NCI-H2107 treated with DMSO at 0.1 percent for 48 hours (cell line): ENCODE data around the gene LZTS3.
"Not testable (repeated sequence)": the region's sequence is repeated elsewhere in the genome, so short reads cannot be mapped to it uniquely, and the experiment has no call there.

Source experiments
- DNase-seq: peaks from one replicate; lab custom pipeline; 2025; ENCODE audit not compliant: unreplicated experiment; lab: John Stamatoyannopoulos, UW

LZTS3 gene

GRCh38 chr20:3172933-3173609, at the start of gene LZTS3:
TSS of gene LZTS3 (minus strand) at chr20:3173549. CDS start at chr20:3167163, 6,386 bp downstream.
- peak; percentile 7 for DNase-seq

GRCh38 chr20:3221398-3222226, 48.3 kb upstream of the LZTS3 start:
- DNase-seq: no peak

- DNase-seq: no peak
Observed at GRCh38 chr20:3218307-3218988, 45.1 kb upstream of the LZTS3 start.

GRCh38 chr20:3215359-3215917, 42.1 kb upstream of the LZTS3 start:
- not testable (repeated sequence) for DNase-seq

- DNase-seq: no peak
Observed at GRCh38 chr20:3213226-3213625, 39.9 kb upstream of the LZTS3 start.

GRCh38 chr20:3210346-3210745, 37.0 kb upstream of the LZTS3 start:
- DNase-seq: no peak

GRCh38 chr20:3209946-3210317, 36.6 kb upstream of the LZTS3 start:
- DNase-seq: no peak

GRCh38 chr20:3209257-3209945, 36.1 kb upstream of the LZTS3 start, which contains the start of gene ITPA:
TSS of gene ITPA (plus strand) at chr20:3209498. CDS start at chr20:3209552, 54 bp downstream.
- DNase-seq: no peak

- no peak for DNase-seq
Observed at GRCh38 chr20:3208786-3209256, 35.5 kb upstream of the LZTS3 start.

GRCh38 chr20:3204124-3204794, 30.9 kb upstream of the LZTS3 start, which contains the start of gene DDRGK1:
TSS of gene DDRGK1 (minus strand) at chr20:3204682. CDS start at chr20:3204627, 55 bp downstream.
- DNase-seq: peak; percentile 72

GRCh38 chr20:3203315-3204123, 30.2 kb upstream of the LZTS3 start:
- DNase-seq: peak; percentile 18

GRCh38 chr20:3202965-3203314, 29.6 kb upstream of the LZTS3 start:
- DNase-seq: no peak

- no peak for DNase-seq
Observed at GRCh38 chr20:3199976-3200755, 26.8 kb upstream of the LZTS3 start.

- no peak for DNase-seq
Observed at GRCh38 chr20:3199206-3199605, 25.9 kb upstream of the LZTS3 start.

- no peak for DNase-seq
Observed at GRCh38 chr20:3195590-3196237, 22.4 kb upstream of the LZTS3 start.

GRCh38 chr20:3194617-3195280, 21.4 kb upstream of the LZTS3 start:
- peak; percentile 68 for DNase-seq

- no peak for DNase-seq
Observed at GRCh38 chr20:3193806-3194616, 20.7 kb upstream of the LZTS3 start.
